HTERT RPE-1 (cell line): ENCODE results near the gene MED16.
"Not testable (repeated sequence)": the region's sequence is repeated elsewhere in the genome, so short reads cannot be mapped to it uniquely, and the experiment has no call there.

ENCODE experiments used
- in situ Hi-C: fragments of 300-500 bp; cut with MboI; formaldehyde crosslinking; loops from 4 replicates; pipeline ENCODE4 v1.14.3; 2020; ENCODE audit warnings: low sequenced_read_pairs

MED16 gene

GRCh38 chr19:855142-855541, 37.8 kb downstream of the MED16 start:
- in situ Hi-C loops = no loop called here

- in situ Hi-C loops = no loop called here
These were observed 38.4 kb downstream of the MED16 start for GRCh38 chr19:854549-854948.

GRCh38 chr19:853614-854220, 39.3 kb downstream of the MED16 start:
- in situ Hi-C loops = not testable (repeated sequence)

GRCh38 chr19:853014-853585, 39.9 kb downstream of the MED16 start:
- in situ Hi-C loops = no loop called here

DNA sequence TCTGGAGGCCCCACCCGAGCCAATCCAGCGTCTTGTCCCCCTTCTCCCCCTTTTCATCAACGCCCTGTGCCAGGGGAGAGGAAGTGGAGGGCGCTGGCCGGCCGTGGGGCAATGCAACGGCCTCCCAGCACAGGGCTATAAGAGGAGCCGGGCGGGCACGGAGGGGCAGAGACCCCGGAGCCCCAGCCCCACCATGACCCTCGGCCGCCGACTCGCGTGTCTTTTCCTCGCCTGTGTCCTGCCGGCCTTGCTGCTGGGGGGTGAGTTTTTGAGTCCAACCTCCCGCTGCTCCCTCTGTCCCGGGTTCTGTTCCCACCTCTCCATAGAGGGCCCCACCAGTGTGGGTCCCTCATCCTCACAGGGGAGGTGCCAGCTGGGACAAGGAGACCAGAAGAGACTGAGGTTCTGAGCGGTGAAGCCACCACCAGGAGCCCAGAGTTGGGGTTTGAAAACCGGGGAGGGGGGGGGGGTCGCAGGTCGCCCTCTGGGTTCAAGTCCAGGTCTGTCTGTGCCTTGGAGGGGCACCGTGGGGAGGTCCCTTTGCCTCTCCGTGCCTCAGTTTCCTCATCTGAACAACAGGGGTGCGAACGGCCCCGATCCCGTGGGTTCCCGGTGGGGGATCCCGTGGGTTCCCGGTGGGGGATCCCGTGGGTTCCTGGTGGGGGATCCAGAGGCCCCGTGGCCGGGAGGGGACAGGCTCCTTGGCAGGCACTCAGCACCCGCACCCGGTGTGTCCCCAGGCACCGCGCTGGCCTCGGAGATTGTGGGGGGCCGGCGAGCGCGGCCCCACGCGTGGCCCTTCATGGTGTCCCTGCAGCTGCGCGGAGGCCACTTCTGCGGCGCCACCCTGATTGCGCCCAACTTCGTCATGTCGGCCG, 40.6 kb downstream of the MED16 start, which contains the start of gene ELANE:
ELANE (plus strand) TSS at position 168 of the 878 bp plus-strand sequence; CDS start at position 194, 26 bp downstream.
- in situ Hi-C loops = no loop called here

DNA sequence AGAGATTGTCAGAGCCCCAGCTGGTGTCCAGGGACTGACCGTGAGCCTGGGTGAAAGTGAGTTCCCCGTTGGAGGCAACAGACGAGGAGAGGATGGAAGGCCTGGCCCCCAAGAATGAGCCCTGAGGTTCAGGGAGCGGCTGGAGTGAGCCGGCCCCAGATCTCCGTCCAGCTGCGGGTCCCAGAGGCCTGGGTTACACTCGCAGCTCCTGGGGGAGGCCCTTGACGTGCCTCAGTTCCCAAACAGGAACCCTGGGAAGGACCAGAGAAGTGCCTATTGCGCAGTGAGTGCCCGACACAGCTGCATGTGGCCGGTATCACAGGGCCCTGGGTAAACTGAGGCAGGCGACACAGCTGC, 42.0 kb downstream of the MED16 start:
- in situ Hi-C loops = no loop called here

DNA sequence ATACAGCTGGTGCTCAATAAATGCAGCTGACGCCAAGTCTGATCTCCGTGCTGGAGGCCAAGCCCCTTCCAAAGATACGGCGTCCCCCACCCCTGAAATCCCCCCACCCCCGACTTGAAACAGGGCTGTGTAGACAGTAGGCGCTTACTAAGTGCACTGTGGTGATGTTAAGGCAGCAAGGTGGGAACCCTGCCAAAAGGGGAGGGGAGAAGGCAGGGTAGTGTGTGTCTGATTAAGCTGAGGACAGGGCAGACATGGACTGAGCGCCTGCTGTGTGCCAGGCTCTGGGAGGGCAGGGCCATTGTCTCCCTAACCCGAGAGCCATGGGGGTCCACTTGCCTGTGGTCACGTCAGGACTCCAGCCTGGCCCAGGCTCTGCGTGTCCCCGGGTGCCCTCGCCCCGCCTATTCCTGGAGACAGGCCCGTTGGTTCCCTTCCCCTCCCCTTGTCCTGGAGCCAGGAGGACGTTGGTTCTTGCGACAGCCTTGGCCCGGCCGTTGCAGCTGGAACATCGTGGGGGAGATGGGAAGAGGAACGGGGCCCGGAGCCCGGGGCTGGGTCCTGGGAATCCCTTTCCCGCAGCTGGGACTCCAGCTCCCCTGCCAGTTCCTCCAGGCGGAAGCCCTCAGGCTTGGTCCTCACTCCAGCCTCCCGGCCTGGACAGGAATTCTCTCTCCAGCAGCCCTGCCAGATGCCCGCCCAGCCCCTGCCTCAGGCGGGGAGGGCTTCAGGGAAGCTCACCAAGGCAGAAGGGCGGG, 42.6 kb downstream of the MED16 start:
- in situ Hi-C loops = no loop called here

DNA sequence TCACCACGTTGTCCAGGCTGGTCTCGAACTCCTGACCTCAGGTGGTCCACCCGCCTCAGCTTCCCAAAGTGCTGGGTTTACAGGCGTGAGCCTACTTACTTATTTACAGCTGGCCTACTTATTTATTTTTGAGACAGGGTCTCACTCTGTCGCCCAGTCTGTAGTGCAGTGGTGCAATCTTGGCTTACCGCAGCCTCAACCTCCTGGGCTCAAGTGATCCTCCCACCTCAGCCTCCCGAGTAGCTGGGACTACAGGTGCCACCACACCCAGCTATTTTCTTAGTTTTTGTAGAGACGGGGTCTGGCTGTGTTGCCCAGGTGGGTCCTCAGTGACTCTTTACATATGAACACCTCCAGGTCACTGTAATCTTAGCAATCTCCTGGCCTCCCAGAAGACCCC, 43.8 kb downstream of the MED16 start:
- in situ Hi-C loops = not testable (repeated sequence)

- in situ Hi-C loops = no loop called here
These were observed 44.5 kb downstream of the MED16 start for GRCh38 chr19:848386-848921.

DNA sequence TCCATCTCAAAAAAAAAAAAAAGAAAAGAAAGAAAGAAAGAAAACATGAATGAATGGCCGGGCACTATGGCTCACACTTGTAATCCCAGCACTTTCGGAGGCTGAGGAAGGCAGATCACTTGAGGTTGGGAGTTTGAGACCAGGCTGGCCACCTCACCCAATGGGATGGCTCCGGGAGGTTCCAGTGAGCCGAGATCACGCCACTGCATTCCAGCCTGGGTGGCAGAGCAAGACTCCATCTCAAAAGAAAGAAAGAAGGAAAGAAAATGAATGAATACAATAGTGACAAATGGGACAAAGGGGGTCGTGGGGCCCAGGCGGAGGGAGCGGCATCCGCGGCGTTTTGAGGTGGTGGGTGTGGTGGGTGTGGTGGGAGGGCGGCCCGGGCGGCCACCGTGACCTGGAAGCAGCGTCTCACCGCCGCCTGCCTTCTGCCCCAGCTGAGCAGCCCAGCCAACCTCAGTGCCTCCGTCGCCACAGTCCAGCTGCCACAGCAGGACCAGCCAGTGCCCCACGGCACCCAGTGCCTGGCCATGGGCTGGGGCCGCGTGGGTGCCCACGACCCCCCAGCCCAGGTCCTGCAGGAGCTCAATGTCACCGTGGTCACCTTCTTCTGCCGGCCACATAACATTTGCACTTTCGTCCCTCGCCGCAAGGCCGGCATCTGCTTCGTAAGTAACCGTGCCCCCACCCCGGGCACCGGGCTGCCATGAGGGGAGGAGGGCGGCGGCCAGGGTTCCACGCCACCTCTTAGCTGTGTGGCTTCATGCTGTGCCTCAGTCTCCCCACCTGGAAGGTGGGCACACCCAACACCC, 47.1 kb downstream of the MED16 start:
- in situ Hi-C loops = no loop called here

GRCh38 chr19:844546-844971, 48.4 kb downstream of the MED16 start:
- in situ Hi-C loops = no loop called here

DNA sequence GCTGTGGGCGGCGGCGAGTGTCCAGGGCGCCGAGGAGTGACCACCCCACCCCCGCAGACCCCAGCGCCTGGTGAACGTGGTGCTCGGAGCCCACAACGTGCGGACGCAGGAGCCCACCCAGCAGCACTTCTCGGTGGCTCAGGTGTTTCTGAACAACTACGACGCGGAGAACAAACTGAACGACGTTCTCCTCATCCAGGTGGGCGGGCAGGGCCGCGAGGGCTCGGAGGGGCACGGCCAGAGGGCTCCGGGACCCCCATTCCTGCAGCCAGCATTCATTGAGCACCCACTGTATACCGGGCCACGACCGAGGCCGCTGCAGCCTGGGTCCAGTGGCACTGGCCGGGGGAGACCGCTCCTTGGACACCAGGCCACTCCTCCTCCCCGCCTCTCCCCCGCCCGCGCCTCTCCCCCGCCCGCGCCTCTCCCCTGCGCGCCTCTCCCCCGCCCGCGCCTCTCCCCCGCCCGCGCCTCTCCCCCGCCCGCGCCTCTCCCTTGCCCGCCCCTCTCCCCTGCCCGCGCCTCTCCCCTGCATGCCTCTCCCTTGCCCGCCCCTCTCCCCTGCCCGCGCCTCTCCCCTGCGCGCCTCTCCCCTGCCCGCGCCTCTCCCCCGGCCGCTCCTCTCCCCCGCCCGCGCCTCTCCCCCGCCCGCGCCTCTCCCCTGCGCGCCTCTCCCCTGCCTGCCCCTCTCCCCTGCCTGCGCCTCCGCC, 49.0 kb downstream of the MED16 start:
- in situ Hi-C loops = no loop called here

GRCh38 chr19:843180-843835, 49.7 kb downstream of the MED16 start:
- in situ Hi-C loops = no loop called here

DNA sequence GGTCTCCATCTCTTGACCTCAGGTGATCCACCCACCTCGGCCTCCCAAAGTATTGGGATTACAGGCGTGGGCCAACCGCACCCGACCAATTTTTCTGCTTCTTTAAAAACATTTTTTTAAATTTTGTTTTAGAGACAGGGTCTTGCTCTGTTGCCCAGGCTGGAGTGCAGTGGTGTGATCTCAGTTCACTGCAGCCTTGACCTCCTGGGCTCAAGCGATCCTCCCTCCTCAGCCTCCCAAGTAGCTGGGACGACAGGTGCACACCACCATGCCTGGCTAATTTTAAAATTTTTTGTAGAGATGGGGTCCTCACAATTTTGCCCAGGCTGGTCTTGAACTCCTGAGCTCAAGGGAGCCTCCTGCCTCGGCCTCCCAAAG, 50.2 kb downstream of the MED16 start:
- in situ Hi-C loops = not testable (repeated sequence)

- in situ Hi-C loops = no loop called here
These were observed 52.3 kb downstream of the MED16 start, which contains the start of gene PRTN3 for GRCh38 chr19:840519-841206. Gene PRTN3, plus strand, starts transcription at chr19:840999. Its CDS starts 10 bp downstream, at chr19:841009.

- in situ Hi-C loops = no loop called here
These were observed 57.7 kb downstream of the MED16 start for GRCh38 chr19:835210-835810.

DNA sequence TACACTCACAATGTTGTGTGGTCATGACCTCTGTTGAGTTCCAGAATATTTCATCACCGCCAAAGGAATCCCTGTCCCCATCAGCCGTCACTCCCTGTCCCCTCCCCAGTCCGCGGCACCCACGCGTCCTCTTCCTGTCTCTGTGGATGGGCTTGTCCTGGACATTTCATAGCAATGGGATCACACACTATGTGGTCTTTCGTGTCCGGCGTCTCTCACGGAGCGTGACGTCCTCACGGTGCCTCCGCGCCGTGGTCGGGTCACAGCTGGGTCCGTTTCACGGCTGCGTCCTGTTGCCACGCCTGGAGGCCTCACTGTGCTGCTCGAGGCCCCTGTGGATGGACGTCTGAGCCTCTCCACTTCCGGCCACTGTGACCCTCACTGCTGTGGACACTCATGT, 58.8 kb downstream of the MED16 start:
- in situ Hi-C loops = no loop called here
